HEK293 (cell line): ENCODE measurements around the gene EPSTI1.

ENCODE experiments used
- CTCF ChIA-PET: fragments of 350-600 bp; formaldehyde crosslinking; extraction: SDS; loops from one replicate; lab custom pipeline; 2021; ENCODE audit warnings: antibody characterized with exemption; lab: Yijun Ruan, JAX
- POLR2A ChIA-PET: fragments of 300-600 bp; formaldehyde crosslinking; extraction: SDS; loops from one replicate; lab custom pipeline; 2020; ENCODE audit warnings: antibody characterized with exemption, inconsistent platforms; lab: Yijun Ruan, JAX
- H3K27ac ChIP-seq: fragments of 200-500 bp; sonication (Bioruptor generic); 2 replicates; pipeline ENCODE4 v1.5.1; 2014; ENCODE audit warnings: low read depth, low read length, control low read depth, inconsistent platforms; ENCODE audit errors: extremely low read depth
- H3K36me3 ChIP-seq, 2 experiments: fragments of 200-500 bp in 1 of 2; sonication (Bioruptor generic) in 1 of 2; 1 replicate in 1 of 2; 2 replicates in 1 of 2; pipeline ENCODE4 v1.5.1; 2014 to 2017; ENCODE audit warnings: inconsistent platforms in 2 of 2, low read length in 2 of 2; ENCODE audit not compliant: control insufficient read depth in 2 of 2, insufficient read depth in 1 of 2
- H3K4me1 ChIP-seq: fragments of 200-500 bp; sonication (Bioruptor generic); 2 replicates; pipeline ENCODE4 v1.5.1; 2014; ENCODE audit warnings: mild to moderate bottlenecking, low read length, inconsistent platforms; ENCODE audit not compliant: control insufficient read depth, insufficient read depth
- H3K4me3 ChIP-seq: 2 replicates; pipeline ENCODE4 v1.5.1; 2011; ENCODE audit warnings: low read depth, mild to moderate bottlenecking, control low read depth, low read length, moderate library complexity
- H3K9me3 ChIP-seq: fragments of 200-500 bp; sonication (Bioruptor generic); 2 replicates; pipeline ENCODE4 v1.5.1; 2014; ENCODE audit warnings: low read depth, low read length, inconsistent platforms; ENCODE audit not compliant: control insufficient read depth, insufficient read depth
- GFI1B ChIP-seq: fragments of 450-650 bp; formaldehyde crosslinking; IDR thresholded peaks from 2 replicates; pipeline ENCODE4 v1.5.1; 2016; ENCODE audit warnings: missing biosample characterization, missing genetic modification characterization
- INSM2 ChIP-seq: fragments of 450-650 bp; formaldehyde crosslinking; IDR thresholded peaks from 2 replicates; pipeline ENCODE4 v1.5.1; 2016; ENCODE audit warnings: missing biosample characterization, missing genetic modification characterization
- KLF8 ChIP-seq: fragments of 450-650 bp; formaldehyde crosslinking; IDR thresholded peaks from 2 replicates; pipeline ENCODE4 v1.5.1; 2016; ENCODE audit warnings: missing biosample characterization, missing genetic modification characterization
- MYNN ChIP-seq: fragments of 450-650 bp; formaldehyde crosslinking; IDR thresholded peaks from 2 replicates; pipeline ENCODE4 v1.5.1; 2016; ENCODE audit warnings: missing biosample characterization, missing genetic modification characterization, borderline replicate concordance
- PRDM6 ChIP-seq: fragments of 450-650 bp; formaldehyde crosslinking; IDR thresholded peaks from 2 replicates; pipeline ENCODE4 v1.5.1; 2017; ENCODE audit warnings: missing biosample characterization, missing genetic modification characterization
- SCRT2 ChIP-seq: fragments of 450-650 bp; formaldehyde crosslinking; IDR thresholded peaks from 2 replicates; pipeline ENCODE4 v1.5.1; 2016; ENCODE audit warnings: missing biosample characterization, missing genetic modification characterization
- SETDB1 ChIP-seq: IDR thresholded peaks from one replicate; pipeline ENCODE4 v1.6.1; 2017; ENCODE audit warnings: mild to moderate bottlenecking, low read length, moderate library complexity, mixed read lengths; ENCODE audit not compliant: insufficient read length
- TCF7L2 ChIP-seq: IDR thresholded peaks from 2 replicates; pipeline ENCODE4 v1.6.1; 2011; ENCODE audit warnings: low read depth, mild to moderate bottlenecking, inconsistent platforms, low read length, moderate library complexity, borderline replicate concordance
- TSHZ1 ChIP-seq: fragments of 450-650 bp; formaldehyde crosslinking; IDR thresholded peaks from 2 replicates; pipeline ENCODE4 v1.5.1; 2016; ENCODE audit warnings: missing biosample characterization, missing genetic modification characterization, borderline replicate concordance
- ZBTB21 ChIP-seq: fragments of 450-650 bp; formaldehyde crosslinking; IDR thresholded peaks from 2 replicates; pipeline ENCODE4 v1.5.1; 2017; ENCODE audit warnings: missing biosample characterization, missing genetic modification characterization
- ZNF138 ChIP-seq: fragments of 450-650 bp; formaldehyde crosslinking; IDR thresholded peaks from 2 replicates; pipeline ENCODE4 v1.5.1; 2016; ENCODE audit warnings: missing biosample characterization, missing genetic modification characterization, borderline replicate concordance
- ZNF354C ChIP-seq: fragments of 450-650 bp; formaldehyde crosslinking; IDR thresholded peaks from 2 replicates; pipeline ENCODE4 v1.5.1; 2016; ENCODE audit warnings: missing biosample characterization, missing genetic modification characterization, low read depth, borderline replicate concordance
- ZNF423 ChIP-seq: fragments of 450-650 bp; formaldehyde crosslinking; IDR thresholded peaks from 2 replicates; pipeline ENCODE4 v1.5.1; 2016; ENCODE audit warnings: missing biosample characterization, missing genetic modification characterization
- ZNF837 ChIP-seq: fragments of 450-650 bp; formaldehyde crosslinking; IDR thresholded peaks from 2 replicates; pipeline ENCODE4 v1.5.1; 2016; ENCODE audit warnings: missing biosample characterization, missing genetic modification characterization
- TF ChIP-seq, protein P1 (sequence below): fragments of 450-650 bp; formaldehyde crosslinking; IDR thresholded peaks from 2 replicates; pipeline ENCODE4; 2016; ENCODE audit warnings: missing biosample characterization, missing genetic modification characterization
- TF ChIP-seq, protein P2 (sequence below): fragments of 450-650 bp; formaldehyde crosslinking; IDR thresholded peaks from 2 replicates; pipeline ENCODE4 v1.5.1; 2016; ENCODE audit warnings: missing biosample characterization, missing genetic modification characterization

The EPSTI1 gene

DNA sequence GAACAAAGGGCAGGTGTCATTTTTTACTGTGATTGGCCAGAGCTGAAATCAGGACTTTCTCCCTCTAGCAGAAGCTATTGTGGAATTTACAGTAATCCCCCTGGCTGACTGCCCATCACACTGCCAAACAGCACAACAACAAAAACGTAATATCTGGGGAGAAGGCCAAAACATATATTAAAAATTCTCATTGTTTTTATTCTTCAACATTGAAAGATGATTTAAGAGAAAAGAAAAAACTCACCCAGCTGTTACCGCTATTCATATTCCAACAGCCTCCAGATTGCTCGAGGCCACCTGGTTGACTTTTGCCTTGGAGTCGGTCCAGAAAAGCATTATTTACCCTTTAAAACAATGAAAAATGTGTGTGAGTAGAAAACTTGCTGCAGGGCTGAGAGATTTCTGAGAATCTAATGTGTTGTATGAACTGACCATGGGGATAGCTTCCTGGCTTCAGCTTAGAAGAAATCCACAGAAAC is 97.2 kb downstream of the EPSTI1 start:
- H3K9me3 ChIP-seq, result no peaks in the 10 kb centered on the region
- TF ChIP-seq, protein P1, sequence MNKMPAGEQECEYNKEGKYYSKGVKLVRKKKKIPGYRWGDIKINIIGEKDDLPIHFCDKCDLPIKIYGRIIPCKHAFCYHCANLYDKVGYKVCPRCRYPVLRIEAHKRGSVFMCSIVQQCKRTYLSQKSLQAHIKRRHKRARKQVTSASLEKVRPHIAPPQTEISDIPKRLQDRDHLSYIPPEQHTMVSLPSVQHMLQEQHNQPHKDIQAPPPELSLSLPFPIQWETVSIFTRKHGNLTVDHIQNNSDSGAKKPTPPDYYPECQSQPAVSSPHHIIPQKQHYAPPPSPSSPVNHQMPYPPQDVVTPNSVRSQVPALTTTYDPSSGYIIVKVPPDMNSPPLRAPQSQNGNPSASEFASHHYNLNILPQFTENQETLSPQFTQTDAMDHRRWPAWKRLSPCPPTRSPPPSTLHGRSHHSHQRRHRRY, result no peak
- TF ChIP-seq TSHZ1 (tag by site-specific recombination) (no peak), ZNF138 (tag by site-specific recombination) (no peak), ZNF354C (tag by site-specific recombination) (no peak), ZNF837 (no peak), PRDM6 (tag by site-specific recombination) (peak; percentile 83)
- H3K36me3 ChIP-seq, result no peaks in the 10 kb centered on the region
- CTCF ChIA-PET, result interaction anchor here (1.5 kb wide), 1 partner anchor 300 kb away, joined by 4 read pairs; no protein-coding TSS in a partner anchor
- POLR2A ChIA-PET, result no interaction called here
- H3K27ac ChIP-seq, result no peak overlapping the region
- no peak overlapping the region for H3K4me3 ChIP-seq
- H3K4me1 ChIP-seq, result peaks cover 2% of the 10 kb centered on the region; the same call in 1 of the 2 replicates

GRCh38 chr13:42893214-42893671 is 98.8 kb downstream of the EPSTI1 start:
- Histone ChIP-seq H3K9me3 (no peaks in the 10 kb centered on the region), H3K4me1 (peaks cover 2% of the 10 kb centered on the region; the same call in 1 of the 2 replicates), H3K4me3 (no peak overlapping the region), H3K36me3 (no peaks in the 10 kb centered on the region), H3K27ac (no peak overlapping the region)
- POLR2A ChIA-PET, result no interaction called here
- TF ChIP-seq SCRT2 (tag by site-specific recombination), result no peak
- TF ChIP-seq SETDB1, result no peak
- no peak for TF ChIP-seq MYNN (tag by site-specific recombination)
- no peak for TF ChIP-seq KLF8
- TF ChIP-seq INSM2 (tag by site-specific recombination), result no peak
- no peak for TF ChIP-seq ZBTB21
- 0 out of 2 replicates have a peak, but pooled peaks have one; percentile 50 for TF ChIP-seq GFI1B (tag by site-specific recombination)
- TF ChIP-seq TCF7L2, result peak; percentile 26; the same call in 1 of the 2 replicates
- no peak for TF ChIP-seq ZNF423
- TF ChIP-seq, protein P2, sequence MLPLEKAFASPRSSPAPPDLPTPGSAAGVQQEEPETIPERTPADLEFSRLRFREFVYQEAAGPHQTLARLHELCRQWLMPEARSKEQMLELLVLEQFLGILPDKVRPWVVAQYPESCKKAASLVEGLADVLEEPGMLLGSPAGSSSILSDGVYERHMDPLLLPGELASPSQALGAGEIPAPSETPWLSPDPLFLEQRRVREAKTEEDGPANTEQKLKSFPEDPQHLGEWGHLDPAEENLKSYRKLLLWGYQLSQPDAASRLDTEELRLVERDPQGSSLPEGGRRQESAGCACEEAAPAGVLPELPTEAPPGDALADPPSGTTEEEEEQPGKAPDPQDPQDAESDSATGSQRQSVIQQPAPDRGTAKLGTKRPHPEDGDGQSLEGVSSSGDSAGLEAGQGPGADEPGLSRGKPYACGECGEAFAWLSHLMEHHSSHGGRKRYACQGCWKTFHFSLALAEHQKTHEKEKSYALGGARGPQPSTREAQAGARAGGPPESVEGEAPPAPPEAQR, result no peak
- CTCF ChIA-PET, result no interaction called here
